ENCODE measurements around the gene ANGPTL2.

- TF ChIP-seq POLR2A (IDR thresholded peaks at IDR 0.05; ENCODE audit: low read length): no peak
- TF ChIP-seq GATA1 (IDR thresholded peaks at IDR 0.05; ENCODE audit: low read depth, low read length): no peak
Observed at GRCh38 chr9:127159325-127159801, 36.9 kb upstream of the ANGPTL2 start.

Data from erythroblast (primary cell).